Progenitor cell of endocrine pancreas (in vitro differentiated cells): ENCODE results near the gene ZNF608. TPM values are rescaled to one million over a fixed set of nuclear protein-coding genes. Genes with fewer than 3 reads are reported as not detected.
A peak's percentile ranks its signal among the peaks of the same experiment; 100 is the strongest.

Source experiments
- DNase-seq: peaks from one replicate; pipeline ENCODE4 v3.0.0; 2021; ENCODE audit warnings: low spot score; ENCODE audit not compliant: unreplicated experiment
- H3K27ac Mint-ChIP-seq: 2 replicates; pipeline ENCODE4 v1.8.0; 2021; ENCODE audit warnings: mild to moderate bottlenecking, moderate library complexity, mixed read lengths
- H3K27me3 Mint-ChIP-seq: 2 replicates; pipeline ENCODE4 v1.8.0; 2021; ENCODE audit warnings: mixed read lengths
- H3K36me3 Mint-ChIP-seq: 2 replicates; pipeline ENCODE4 v1.8.0; 2022; ENCODE audit warnings: mixed read lengths; ENCODE audit not compliant: insufficient read depth
- H3K4me1 Mint-ChIP-seq: 2 replicates; pipeline ENCODE4 v1.8.0; 2021; ENCODE audit warnings: low read depth, mixed read lengths
- H3K4me3 Mint-ChIP-seq: 2 replicates; pipeline ENCODE4 v1.8.0; 2021; ENCODE audit warnings: low read depth, mild to moderate bottlenecking, moderate library complexity, mixed read lengths
- H3K9me3 Mint-ChIP-seq: 2 replicates; pipeline ENCODE4 v1.8.0; 2021; ENCODE audit warnings: low read depth, mixed read lengths
- CTCF ChIP-seq: fragments of 200-600 bp; sonication (generic); IDR thresholded peaks from one replicate; pipeline ENCODE4 v1.5.0; 2021; ENCODE audit warnings: antibody characterized with exemption, mild to moderate bottlenecking; ENCODE audit not compliant: unreplicated experiment
- total RNA-seq: library from RNA; stranded (reverse); gene quantifications from 2 replicates; pipeline ENCODE4 v1.2.1, GENCODE V29; 2021

The ZNF608 gene
- total RNA-seq, 1 donor from 2014 or later = 148 TPM

DNA sequence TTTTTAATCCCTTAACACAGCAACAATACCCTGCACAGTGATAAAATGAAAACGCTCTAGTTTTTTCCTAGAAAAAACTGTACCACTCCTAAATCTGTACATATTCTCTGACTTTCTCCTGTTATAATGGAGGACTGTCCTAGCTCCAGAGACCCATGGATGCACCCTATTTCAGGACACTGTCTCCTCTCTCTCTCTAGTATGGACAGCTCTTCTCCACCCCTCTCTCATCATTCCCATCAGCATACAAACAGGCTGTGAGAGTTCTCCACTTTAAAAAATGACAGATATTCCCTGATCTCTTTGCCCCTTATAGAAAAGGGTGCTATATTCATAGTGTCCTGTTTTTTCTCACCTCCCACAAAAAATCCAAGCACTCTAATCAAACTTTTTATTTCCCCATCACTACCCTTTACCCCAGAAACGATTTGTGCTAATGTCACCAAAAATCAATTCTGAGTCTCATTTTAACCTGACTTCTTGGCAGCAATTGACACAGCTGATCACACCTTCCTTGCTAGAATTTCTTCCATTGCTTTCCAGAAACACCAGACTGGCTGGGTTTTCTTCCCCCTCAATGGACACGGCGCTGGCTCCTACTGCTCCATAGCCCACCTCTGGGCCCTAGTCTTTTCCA is 20.7 kb downstream of the ZNF608 start:
- Mint-ChIP-seq H3K36me3 (peaks cover 6% of the 10 kb centered on the region), H3K27ac (peak overlapping the region; percentile 2), H3K9me3 (no peaks in the 10 kb centered on the region), H3K4me3 (no peak overlapping the region), H3K4me1 (peaks cover 65% of the 10 kb centered on the region), H3K27me3 (no peaks in the 10 kb centered on the region)
- DNase-seq = no peak
- TF ChIP-seq CTCF = no peak

DNA sequence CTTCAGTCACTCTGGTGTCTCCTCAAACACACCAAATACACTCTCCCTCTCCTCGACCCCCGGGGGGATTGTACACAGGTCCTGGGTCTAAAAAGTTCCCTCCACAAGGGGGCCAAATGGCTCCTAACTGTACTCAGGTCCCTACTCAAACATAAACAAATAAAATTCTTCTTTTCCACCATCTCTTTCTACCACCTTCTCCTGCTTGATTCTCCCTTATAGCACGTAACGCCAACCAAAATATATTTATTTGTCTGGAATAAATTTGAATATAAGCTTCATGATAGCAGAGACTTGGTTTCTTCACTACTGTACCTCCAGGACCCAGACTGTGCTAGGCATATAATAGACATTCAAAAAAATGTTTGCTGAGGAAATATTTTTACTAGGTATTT is 21.4 kb downstream of the ZNF608 start:
- no peak overlapping the region for H3K4me3 Mint-ChIP-seq
- H3K27ac Mint-ChIP-seq = peak overlapping the region; percentile 1
- no peaks in the 10 kb centered on the region for H3K27me3 Mint-ChIP-seq
- H3K36me3 Mint-ChIP-seq = peaks cover 6% of the 10 kb centered on the region
- H3K9me3 Mint-ChIP-seq = no peaks in the 10 kb centered on the region
- TF ChIP-seq CTCF = peak; percentile 31
- DNase-seq = no peak
- peaks cover 63% of the 10 kb centered on the region for H3K4me1 Mint-ChIP-seq

GRCh38 chr5:124724357-124725039 is 21.9 kb downstream of the ZNF608 start:
- Mint-ChIP-seq H3K4me1 (peaks cover 64% of the 10 kb centered on the region), H3K27me3 (no peaks in the 10 kb centered on the region), H3K36me3 (peaks cover 6% of the 10 kb centered on the region), H3K9me3 (no peaks in the 10 kb centered on the region), H3K4me3 (no peak overlapping the region), H3K27ac (no peak overlapping the region)
- TF ChIP-seq CTCF = no peak
- no peak for DNase-seq

DNA sequence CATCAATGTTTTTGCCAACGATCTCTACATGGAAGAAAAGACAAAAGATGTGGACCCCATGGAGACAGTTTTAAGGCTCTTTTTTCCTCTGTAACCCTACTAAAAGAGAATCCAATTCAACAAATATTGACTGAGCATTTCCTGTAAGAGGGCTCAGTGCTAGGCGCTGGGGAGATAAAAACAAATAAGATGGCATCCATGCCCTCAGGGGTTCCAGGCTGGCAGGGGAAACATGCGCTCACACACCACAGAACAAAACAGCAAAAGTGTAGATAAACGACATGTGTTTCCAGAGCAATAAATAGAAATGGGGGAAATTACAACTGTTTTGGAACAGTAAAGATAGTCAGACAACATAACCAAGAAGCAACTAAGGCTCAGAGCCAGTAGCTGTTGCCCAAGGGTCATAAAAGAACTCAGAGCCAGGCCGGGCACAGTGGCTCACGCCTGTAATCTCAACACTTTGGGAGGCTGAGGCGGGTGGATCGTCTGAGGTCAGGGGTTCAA is 25.2 kb downstream of the ZNF608 start:
- no peak overlapping the region for H3K4me3 Mint-ChIP-seq
- no peaks in the 10 kb centered on the region for H3K27me3 Mint-ChIP-seq
- H3K9me3 Mint-ChIP-seq = no peaks in the 10 kb centered on the region
- peak overlapping the region; percentile 92 for H3K27ac Mint-ChIP-seq
- no peak for TF ChIP-seq CTCF
- H3K36me3 Mint-ChIP-seq = peaks cover under 1% of the 10 kb centered on the region
- no peak for DNase-seq
- H3K4me1 Mint-ChIP-seq = peaks cover 65% of the 10 kb centered on the region

GRCh38 chr5:124720593-124720992 is 25.8 kb downstream of the ZNF608 start:
- Mint-ChIP-seq H3K4me1 (peaks cover 58% of the 10 kb centered on the region), H3K27ac (peak overlapping the region; percentile 92), H3K4me3 (no peak overlapping the region), H3K27me3 (no peaks in the 10 kb centered on the region), H3K9me3 (no peaks in the 10 kb centered on the region), H3K36me3 (no peaks in the 10 kb centered on the region)
- DNase-seq = no peak
- no peak for TF ChIP-seq CTCF
